GM13976 (cell line): Measurements from ENCODE around the gene PCNX2.

ENCODE experiments used
- DNase-seq: peaks from one replicate; pipeline ENCODE4 v3.0.0; 2012; ENCODE audit warnings: low spot score
- in situ Hi-C: fragments of 300-500 bp; cut with MboI; formaldehyde crosslinking; loops from one replicate; pipeline ENCODE4 v1.12.0; 2022; ENCODE audit warnings: low sequenced_read_pairs, mixed read lengths, inconsistent platforms; ENCODE audit not compliant: unreplicated experiment
- TF ChIP-seq, protein P1 (sequence below): IDR thresholded peaks from 2 replicates; pipeline ENCODE4 v1.5.1; 2012; ENCODE audit warnings: borderline replicate concordance, mild to moderate bottlenecking; ENCODE audit not compliant: insufficient read depth; ENCODE audit errors: extremely low read depth, missing control alignments, control extremely low read depth

PCNX2 gene

DNA sequence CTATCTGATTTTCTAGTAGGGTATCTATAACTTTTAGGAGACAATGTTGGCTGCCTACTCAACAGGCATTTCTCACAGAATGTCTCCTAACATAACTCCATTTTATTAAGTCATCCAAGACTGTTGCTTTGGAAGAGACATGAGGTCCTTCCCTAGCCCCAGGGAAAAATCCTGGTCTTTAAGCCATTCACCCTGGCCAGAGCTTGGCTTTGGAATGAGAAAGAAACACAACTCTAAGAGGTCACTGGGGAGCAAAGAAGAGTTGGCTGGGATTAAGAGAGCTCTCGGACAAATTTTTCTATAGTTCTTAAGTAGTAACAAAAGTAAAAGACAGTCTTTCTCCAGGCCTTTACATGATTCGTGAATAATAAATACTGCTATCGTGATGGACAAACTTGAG lies 57.9 kb downstream of the PCNX2 start:
- in situ Hi-C loops = no loop called here
- TF ChIP-seq, protein P1, sequence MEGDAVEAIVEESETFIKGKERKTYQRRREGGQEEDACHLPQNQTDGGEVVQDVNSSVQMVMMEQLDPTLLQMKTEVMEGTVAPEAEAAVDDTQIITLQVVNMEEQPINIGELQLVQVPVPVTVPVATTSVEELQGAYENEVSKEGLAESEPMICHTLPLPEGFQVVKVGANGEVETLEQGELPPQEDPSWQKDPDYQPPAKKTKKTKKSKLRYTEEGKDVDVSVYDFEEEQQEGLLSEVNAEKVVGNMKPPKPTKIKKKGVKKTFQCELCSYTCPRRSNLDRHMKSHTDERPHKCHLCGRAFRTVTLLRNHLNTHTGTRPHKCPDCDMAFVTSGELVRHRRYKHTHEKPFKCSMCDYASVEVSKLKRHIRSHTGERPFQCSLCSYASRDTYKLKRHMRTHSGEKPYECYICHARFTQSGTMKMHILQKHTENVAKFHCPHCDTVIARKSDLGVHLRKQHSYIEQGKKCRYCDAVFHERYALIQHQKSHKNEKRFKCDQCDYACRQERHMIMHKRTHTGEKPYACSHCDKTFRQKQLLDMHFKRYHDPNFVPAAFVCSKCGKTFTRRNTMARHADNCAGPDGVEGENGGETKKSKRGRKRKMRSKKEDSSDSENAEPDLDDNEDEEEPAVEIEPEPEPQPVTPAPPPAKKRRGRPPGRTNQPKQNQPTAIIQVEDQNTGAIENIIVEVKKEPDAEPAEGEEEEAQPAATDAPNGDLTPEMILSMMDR = no peak
- no peak for DNase-seq

DNA sequence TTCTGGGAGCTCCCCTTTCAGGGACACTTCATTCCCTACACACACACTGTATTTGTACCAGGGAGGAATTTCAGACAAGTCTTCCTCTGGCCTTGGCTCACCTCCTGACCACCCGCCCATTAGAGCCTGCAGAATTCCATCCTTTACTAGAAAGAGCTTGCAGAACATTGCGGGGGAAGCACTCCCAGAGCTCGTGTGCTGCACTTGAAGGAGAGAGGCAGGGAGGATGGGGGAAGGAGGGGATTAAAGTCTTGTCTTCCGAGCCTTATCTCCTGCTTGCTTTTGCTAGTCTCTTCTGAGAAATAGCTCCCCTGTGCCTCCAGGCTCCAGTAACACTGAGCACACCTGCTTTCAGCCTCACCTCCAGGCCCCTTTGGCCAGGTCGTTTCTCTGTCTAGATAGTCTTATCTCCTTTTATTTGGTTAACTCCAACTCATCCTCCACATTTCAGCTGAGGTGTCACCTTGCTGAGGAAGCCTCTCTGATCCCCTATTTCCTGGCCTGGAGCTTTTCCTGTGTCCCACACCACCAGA lies 62.0 kb downstream of the PCNX2 start:
- TF ChIP-seq, protein P1 = no peak
- in situ Hi-C loops = no loop called here
- DNase-seq = no peak

DNA sequence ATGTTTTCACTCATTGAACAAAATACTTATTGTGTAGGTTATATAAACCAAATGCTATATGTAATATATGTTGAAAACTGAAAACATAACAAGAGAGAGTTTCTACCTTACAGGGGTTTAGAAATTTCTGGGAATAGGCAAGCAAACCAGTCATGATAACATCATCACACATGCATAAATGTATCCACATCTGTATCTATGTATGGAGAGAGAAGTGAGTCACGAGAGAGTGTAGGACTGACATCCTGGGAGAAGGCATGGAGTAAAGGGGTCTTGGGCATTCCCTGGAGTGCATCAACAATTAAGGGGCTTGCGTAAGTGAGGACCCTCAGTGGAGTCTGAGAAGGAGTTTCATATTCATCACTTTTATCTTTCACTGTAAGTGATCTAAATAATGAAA lies 65.5 kb downstream of the PCNX2 start:
- TF ChIP-seq, protein P1 = no peak
- in situ Hi-C loops = no loop called here
- no peak for DNase-seq

DNA sequence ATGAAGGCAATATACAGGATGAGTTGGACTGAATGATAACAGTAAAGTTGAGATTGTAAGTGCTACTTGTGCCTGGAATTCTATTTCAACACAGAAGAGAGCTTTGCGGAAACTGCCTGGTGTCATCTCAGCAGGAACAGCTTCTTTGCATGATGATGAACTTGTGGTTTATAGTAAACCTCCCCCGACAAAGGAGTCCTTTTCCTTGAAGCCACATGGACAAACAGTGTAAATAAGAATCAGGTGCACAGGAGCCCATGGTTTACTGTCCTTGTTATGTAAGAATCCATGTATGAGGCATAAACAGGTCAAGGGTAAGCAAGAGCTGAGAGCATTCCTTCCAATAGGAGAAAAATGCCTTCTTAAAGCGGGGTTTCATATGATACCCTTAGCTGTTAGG lies 66.2 kb downstream of the PCNX2 start:
- no peak for DNase-seq
- in situ Hi-C loops = no loop called here

DNA sequence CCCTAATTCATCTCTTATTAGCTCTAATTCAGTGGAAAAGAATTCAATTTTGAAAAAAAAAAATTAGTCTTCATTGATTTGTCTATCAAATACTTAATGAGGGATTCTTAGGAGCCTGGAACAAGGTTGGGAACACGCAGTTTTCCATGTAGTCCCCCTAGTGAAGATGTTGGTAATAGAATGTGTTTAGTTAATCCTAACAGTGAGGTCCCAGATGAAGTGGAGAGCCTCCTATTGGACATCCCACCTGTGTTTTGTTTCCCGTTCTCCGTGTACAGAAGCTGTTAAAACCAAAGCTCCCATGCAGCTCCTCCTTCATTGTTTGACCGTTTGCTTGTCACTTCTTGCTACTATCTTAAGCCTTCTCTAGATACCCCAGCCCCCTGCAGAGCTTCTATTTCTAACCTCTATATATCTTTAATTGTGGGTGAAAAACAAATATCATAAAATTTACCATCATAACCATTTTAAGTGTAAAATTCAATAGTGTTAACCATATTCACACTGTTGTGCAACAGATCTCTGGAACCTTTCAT lies 67.5 kb downstream of the PCNX2 start:
- DNase-seq = no peak
- TF ChIP-seq, protein P1 = no peak
- in situ Hi-C loops = no loop called here

More for the DNA sequence above, 66.2 kb downstream of the PCNX2 start:
- TF ChIP-seq, protein P1 = no peak

DNA sequence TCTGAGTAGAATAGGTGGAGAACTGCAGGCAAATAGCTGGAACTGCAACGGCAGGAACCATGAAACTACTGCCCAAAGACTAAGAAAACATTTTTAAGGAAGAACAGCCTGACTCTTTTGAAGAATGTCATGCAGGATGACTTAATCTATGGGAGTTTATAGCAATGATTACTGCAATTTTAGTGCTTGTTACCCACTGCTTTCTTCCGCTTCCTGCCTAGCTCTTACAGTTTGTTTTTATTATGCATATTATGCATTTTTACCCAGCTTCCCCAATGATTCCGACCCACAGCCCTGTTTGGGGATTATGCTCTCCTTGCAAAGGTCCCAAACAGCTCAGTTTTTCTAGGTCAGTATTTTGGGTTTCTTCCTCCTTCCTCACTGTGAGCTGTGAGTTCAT lies 71.2 kb downstream of the PCNX2 start:
- DNase-seq = no peak
- in situ Hi-C loops = no loop called here
- TF ChIP-seq, protein P1 = no peak
